CD14-positive monocyte (primary cell): Measurements from ENCODE around the gene LIMS2. TPM values are rescaled to one million over a fixed set of nuclear protein-coding genes. Genes with fewer than 3 reads are reported as not detected.

Experiments used
- DNase-seq, 3 donors: peaks; one replicate each; pipeline ENCODE4 v3.0.0-alpha.2; 2011 to 2022
- H2AFZ ChIP-seq: 2 replicates; pipeline ENCODE4 v1.6.0; 2012; ENCODE audit warnings: mild to moderate bottlenecking, low read depth, low read length, inconsistent platforms; ENCODE audit not compliant: insufficient read depth, poor library complexity, severe bottlenecking
- H3K27ac ChIP-seq, 2 donors: 1 replicate in 1 of 2; 2 replicates in 1 of 2; pipeline ENCODE4 v1.5.1; 2012 to 2013; ENCODE audit warnings: low read length in 2 of 2, control low read depth in 1 of 2, inconsistent platforms in 1 of 2, low read depth in 1 of 2, mild to moderate bottlenecking in 1 of 2
- H3K27me3 ChIP-seq, 2 donors: one replicate each; pipeline versions ENCODE4 v1.6.0 to v1.6.1; 2011 to 2013; ENCODE audit warnings: low read length in 2 of 2; ENCODE audit not compliant: control insufficient read depth in 2 of 2, insufficient read depth in 2 of 2
- H3K36me3 ChIP-seq, 2 donors: replicated peaks in 1 of 2; 1 replicate in 1 of 2; 2 replicates in 1 of 2; pipeline versions ENCODE4 v1.5.1 to v1.6.1; 2012 to 2013; ENCODE audit warnings: low read length in 2 of 2, control low read depth in 1 of 2, inconsistent platforms in 1 of 2, mild to moderate bottlenecking in 1 of 2; ENCODE audit not compliant: insufficient read depth in 2 of 2, control insufficient read depth in 1 of 2
- H3K4me1 ChIP-seq, 2 donors: 1 replicate in 1 of 2; 2 replicates in 1 of 2; pipeline versions ENCODE4 v1.5.1 to v1.6.1; 2012 to 2013; ENCODE audit warnings: low read length in 2 of 2, control low read depth in 1 of 2, inconsistent platforms in 1 of 2, mild to moderate bottlenecking in 1 of 2, moderate library complexity in 1 of 2; ENCODE audit not compliant: insufficient read depth in 2 of 2, control insufficient read depth in 1 of 2
- H3K4me2 ChIP-seq: replicated peaks from 2 replicates; pipeline ENCODE3; 2012; ENCODE audit warnings: low read length, moderate library complexity, mild to moderate bottlenecking; ENCODE audit not compliant: poor library complexity, severe bottlenecking; ENCODE audit errors: extremely low read depth
- H3K4me3 ChIP-seq, 3 experiments: fragments of 200-600 bp in 1 of 3; sonication (generic) in 1 of 3; replicated peaks in 1 of 3; 1 replicate in 2 of 3; 2 replicates in 1 of 3; pipeline ENCODE4 v1.5.1; 2011 to 2013; ENCODE audit warnings: low read length in 3 of 3, mild to moderate bottlenecking in 3 of 3, control low read depth in 2 of 3, low read depth in 2 of 3, inconsistent platforms in 1 of 3, moderate library complexity in 1 of 3
- H3K79me2 ChIP-seq: 2 replicates; pipeline ENCODE4 v1.6.0; 2012; ENCODE audit warnings: mild to moderate bottlenecking, control low read depth, inconsistent platforms, low read length, moderate library complexity; ENCODE audit not compliant: insufficient read depth
- H3K9ac ChIP-seq: 2 replicates; pipeline ENCODE4 v1.6.0; 2017; ENCODE audit warnings: low read length, mild to moderate bottlenecking; ENCODE audit not compliant: insufficient read depth, poor library complexity, severe bottlenecking
- H3K9me3 ChIP-seq, 2 donors: replicated peaks in 1 of 2; 1 replicate in 1 of 2; 2 replicates in 1 of 2; pipeline versions ENCODE4 v1.5.1 to v1.6.1; 2012 to 2013; ENCODE audit warnings: low read length in 2 of 2, control low read depth in 1 of 2; ENCODE audit not compliant: control insufficient read depth in 1 of 2, insufficient read depth in 1 of 2
- H4K20me1 ChIP-seq: 2 replicates; pipeline ENCODE4 v1.6.0; 2012; ENCODE audit warnings: mild to moderate bottlenecking, low read length, control low read depth, moderate library complexity; ENCODE audit not compliant: insufficient read depth
- H3K27ac Mint-ChIP-seq, 7 donors: one replicate each; pipeline ENCODE4 v1.8.0; 2020; ENCODE audit warnings: mild to moderate bottlenecking in 7 of 7, mixed read lengths in 7 of 7, moderate library complexity in 6 of 7, inconsistent platforms in 2 of 7
- H3K27me3 Mint-ChIP-seq, 3 donors: one replicate each; pipeline ENCODE4 v1.8.0; 2021 to 2022; ENCODE audit warnings: low read depth in 3 of 3, mild to moderate bottlenecking in 3 of 3, mixed read lengths in 3 of 3, moderate library complexity in 3 of 3, inconsistent platforms in 1 of 3
- H3K36me3 Mint-ChIP-seq, 2 donors: one replicate each; pipeline ENCODE4 v1.8.0; 2020; ENCODE audit warnings: mixed read lengths in 2 of 2, inconsistent platforms in 1 of 2, mild to moderate bottlenecking in 1 of 2
- H3K4me1 Mint-ChIP-seq: one replicate; pipeline ENCODE4 v1.8.0; 2020; ENCODE audit warnings: mild to moderate bottlenecking, mixed read lengths
- H3K4me3 Mint-ChIP-seq, 2 donors: one replicate each; pipeline ENCODE4 v1.8.0; 2020; ENCODE audit warnings: mild to moderate bottlenecking in 2 of 2, mixed read lengths in 2 of 2, moderate library complexity in 1 of 2
- H3K9me3 Mint-ChIP-seq, 7 donors: one replicate each; pipeline ENCODE4 v1.8.0; 2020 to 2022; ENCODE audit warnings: mixed read lengths in 7 of 7, mild to moderate bottlenecking in 6 of 7, moderate library complexity in 6 of 7, inconsistent platforms in 2 of 7
- WGBS: methylation state at CpG from one replicate; pipeline ENCODE4 v1.1.5; 2013; ENCODE audit warnings: missing lambda C conversion rate; ENCODE audit not compliant: insufficient coverage; 5-methylcytosine and 5-hydroxymethylcytosine counted together
- intact Hi-C, 2 donors: fragments of 100-400 bp; cut with micrococcal nuclease; formaldehyde crosslinking; loops; one replicate each; pipeline versions ENCODE4 v1.15.0 to v1.15.1; 2023
- polyA plus RNA-seq, 3 donors: library from polyadenylated mRNA; depleted of rRNA in 1 of 3; unstranded in 2 of 3; stranded (reverse) in 1 of 3; fragments of 300-500 nt in 2 of 3; fragments of >200 nt in 1 of 3; fragmentation: Illumina TruSeq in 2 of 3; gene quantifications; 1 replicate in 2 of 3; 2 replicates in 1 of 3; pipeline ENCODE4 v1.2.3, GENCODE V29; 2012 to 2021
- TF ChIP-seq, protein P1 (sequence below): fragments of 200-600 bp; IDR thresholded peaks from one replicate; pipeline ENCODE4 v1.8.0; 2022; ENCODE audit warnings: antibody characterized with exemption, mild to moderate bottlenecking

Gene LIMS2
- polyA plus RNA-seq, 3 donors: 0.13 to 1.3 (median 0.23) TPM

GRCh38 chr2:127604986-127605385, 70.3 kb downstream of the LIMS2 start:
- Mint-ChIP-seq H3K36me3 (no peaks in the 10 kb centered on the region), H3K27ac (no peak overlapping the region), H3K27me3 (peaks cover 0 to 2% (median 1%) of the 10 kb centered on the region in 3 donors), H3K4me3 (no peak overlapping the region), H3K9me3 (peaks cover 0 to 12% (median 8%) of the 10 kb centered on the region in 7 donors), H3K4me1 (no peaks in the 10 kb centered on the region)
- H3K4me2 ChIP-seq: no peak overlapping the region
- H3K27ac ChIP-seq: no peak overlapping the region
- no peak overlapping the region for H3K9ac ChIP-seq
- no peaks in the 10 kb centered on the region for H3K4me1 ChIP-seq
- no peak for DNase-seq
- no peaks in the 10 kb centered on the region for H3K79me2 ChIP-seq
- no peak overlapping the region for H2AFZ ChIP-seq
- WGBS: 94% methylated on average over 6 of the region's 8 CpGs
- intact Hi-C loops: no loop called here
- no peak overlapping the region for H3K4me3 ChIP-seq
- TF ChIP-seq, protein P1, sequence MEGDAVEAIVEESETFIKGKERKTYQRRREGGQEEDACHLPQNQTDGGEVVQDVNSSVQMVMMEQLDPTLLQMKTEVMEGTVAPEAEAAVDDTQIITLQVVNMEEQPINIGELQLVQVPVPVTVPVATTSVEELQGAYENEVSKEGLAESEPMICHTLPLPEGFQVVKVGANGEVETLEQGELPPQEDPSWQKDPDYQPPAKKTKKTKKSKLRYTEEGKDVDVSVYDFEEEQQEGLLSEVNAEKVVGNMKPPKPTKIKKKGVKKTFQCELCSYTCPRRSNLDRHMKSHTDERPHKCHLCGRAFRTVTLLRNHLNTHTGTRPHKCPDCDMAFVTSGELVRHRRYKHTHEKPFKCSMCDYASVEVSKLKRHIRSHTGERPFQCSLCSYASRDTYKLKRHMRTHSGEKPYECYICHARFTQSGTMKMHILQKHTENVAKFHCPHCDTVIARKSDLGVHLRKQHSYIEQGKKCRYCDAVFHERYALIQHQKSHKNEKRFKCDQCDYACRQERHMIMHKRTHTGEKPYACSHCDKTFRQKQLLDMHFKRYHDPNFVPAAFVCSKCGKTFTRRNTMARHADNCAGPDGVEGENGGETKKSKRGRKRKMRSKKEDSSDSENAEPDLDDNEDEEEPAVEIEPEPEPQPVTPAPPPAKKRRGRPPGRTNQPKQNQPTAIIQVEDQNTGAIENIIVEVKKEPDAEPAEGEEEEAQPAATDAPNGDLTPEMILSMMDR: no peak
- H4K20me1 ChIP-seq: no peaks in the 10 kb centered on the region
- H3K27me3 ChIP-seq: no peaks in the 10 kb centered on the region
- no peaks in the 10 kb centered on the region for H3K36me3 ChIP-seq
- H3K9me3 ChIP-seq: peaks cover 2 to 7% of the 10 kb centered on the region in 2 donors

- no peak for DNase-seq
- H3K9me3 Mint-ChIP-seq: peaks cover 0 to 12% (median 8%) of the 10 kb centered on the region in 7 donors
- TF ChIP-seq, protein P1: no peak
- no peaks in the 10 kb centered on the region for H3K4me1 Mint-ChIP-seq
- no peaks in the 10 kb centered on the region for H3K36me3 Mint-ChIP-seq
- intact Hi-C loops: no loop called here
- H3K27me3 Mint-ChIP-seq: no peaks in the 10 kb centered on the region
- H3K27me3 ChIP-seq: no peaks in the 10 kb centered on the region
- H3K4me1 ChIP-seq: no peaks in the 10 kb centered on the region
- no peaks in the 10 kb centered on the region for H4K20me1 ChIP-seq
- no peak overlapping the region for H3K9ac ChIP-seq
- H3K27ac ChIP-seq: no peak overlapping the region
- H3K4me2 ChIP-seq: no peak overlapping the region
- peaks cover 2 to 7% of the 10 kb centered on the region in 2 donors for H3K9me3 ChIP-seq
- H3K27ac Mint-ChIP-seq: no peak overlapping the region
- H3K4me3 Mint-ChIP-seq: no peak overlapping the region
- no peaks in the 10 kb centered on the region for H3K79me2 ChIP-seq
- WGBS: no CpG with 5 or more reads among the region's 3 CpGs
- no peaks in the 10 kb centered on the region for H3K36me3 ChIP-seq
- no peak overlapping the region for H3K4me3 ChIP-seq
- no peak overlapping the region for H2AFZ ChIP-seq
Observed at GRCh38 chr2:127599211-127599610, 76.1 kb downstream of the LIMS2 start.
